ENCODE results near the gene RARS1.

RARS1 gene

GRCh38 chr5:168550656-168551055 lies 64.4 kb downstream of the RARS1 start:
- H3K4me3 ChIP-seq (ENCODE audit: low read depth, low read length), result no peak overlapping the region
- H3K36me3 ChIP-seq (replicated peaks), result peaks cover 12% of the 10 kb centered on the region
- peak overlapping the region; percentile 12 for H3K27ac ChIP-seq
- DNase-seq, result no peak
- in situ Hi-C loops (cut with HindIII; ENCODE audit: low pct_ligation_motif_present, low sequenced_read_pairs), result no loop called here
- no peaks in the 10 kb centered on the region for H3K27me3 ChIP-seq (replicated peaks)
- TF ChIP-seq CTCF (IDR thresholded peaks at IDR 0.05; ENCODE audit: low read depth, low read length, missing control alignments), result no peak

GRCh38 chr5:168552146-168552545 lies 65.9 kb downstream of the RARS1 start:
- Histone ChIP-seq H3K4me3 (ENCODE audit: low read depth, low read length) (no peak overlapping the region), H3K27me3 (replicated peaks) (no peaks in the 10 kb centered on the region), H3K27ac (peak overlapping the region; percentile 60), H3K36me3 (replicated peaks) (peaks cover 12% of the 10 kb centered on the region)
- DNase-seq, result peak; percentile 88
- TF ChIP-seq CTCF (IDR thresholded peaks at IDR 0.05; ENCODE audit: low read depth, low read length, missing control alignments), result no peak
- in situ Hi-C loops (cut with HindIII; ENCODE audit: low pct_ligation_motif_present, low sequenced_read_pairs), result no loop called here

- peaks cover 20% of the 10 kb centered on the region for H3K36me3 ChIP-seq (replicated peaks)
- in situ Hi-C loops (cut with HindIII; ENCODE audit: low pct_ligation_motif_present, low sequenced_read_pairs), result no loop called here
- DNase-seq, result no peak
- no peak overlapping the region for H3K4me3 ChIP-seq (ENCODE audit: low read depth, low read length)
- H3K27me3 ChIP-seq (replicated peaks), result no peaks in the 10 kb centered on the region
- no peak for TF ChIP-seq CTCF (IDR thresholded peaks at IDR 0.05; ENCODE audit: low read depth, low read length, missing control alignments)
- no peak overlapping the region for H3K27ac ChIP-seq
Measured at GRCh38 chr5:168553377-168554130, 67.3 kb downstream of the RARS1 start.

GRCh38 chr5:168557389-168557788 lies 71.1 kb downstream of the RARS1 start:
- no peak overlapping the region for H3K4me3 ChIP-seq (ENCODE audit: low read depth, low read length)
- H3K27ac ChIP-seq, result no peak overlapping the region
- DNase-seq, result no peak
- in situ Hi-C loops (cut with HindIII; ENCODE audit: low pct_ligation_motif_present, low sequenced_read_pairs), result no loop called here
- TF ChIP-seq CTCF (IDR thresholded peaks at IDR 0.05; ENCODE audit: low read depth, low read length, missing control alignments), result no peak
- peaks cover 27% of the 10 kb centered on the region for H3K36me3 ChIP-seq (replicated peaks)
- no peaks in the 10 kb centered on the region for H3K27me3 ChIP-seq (replicated peaks)

GRCh38 chr5:168562279-168562678 lies 76.0 kb downstream of the RARS1 start:
- no peak for DNase-seq
- H3K27me3 ChIP-seq (replicated peaks), result no peaks in the 10 kb centered on the region
- TF ChIP-seq CTCF (IDR thresholded peaks at IDR 0.05; ENCODE audit: low read depth, low read length, missing control alignments), result no peak
- H3K36me3 ChIP-seq (replicated peaks), result peaks cover 24% of the 10 kb centered on the region
- no peak overlapping the region for H3K27ac ChIP-seq
- in situ Hi-C loops (cut with HindIII; ENCODE audit: low pct_ligation_motif_present, low sequenced_read_pairs), result no loop called here
- no peak overlapping the region for H3K4me3 ChIP-seq (ENCODE audit: low read depth, low read length)

- in situ Hi-C loops (cut with HindIII; ENCODE audit: low pct_ligation_motif_present, low sequenced_read_pairs), result no loop called here
- Histone ChIP-seq H3K27me3 (replicated peaks) (no peaks in the 10 kb centered on the region), H3K36me3 (replicated peaks) (peaks cover 27% of the 10 kb centered on the region), H3K4me3 (ENCODE audit: low read depth, low read length) (no peak overlapping the region), H3K27ac (no peak overlapping the region)
- no peak for TF ChIP-seq CTCF (IDR thresholded peaks at IDR 0.05; ENCODE audit: low read depth, low read length, missing control alignments)
- DNase-seq, result no peak
Measured at GRCh38 chr5:168563959-168564358, 77.7 kb downstream of the RARS1 start.

Data from brain microvascular endothelial cell (primary cell).